Heart right ventricle (tissue), 16 donors: ENCODE data around the gene GPR179. TPM values are rescaled to one million over a fixed set of nuclear protein-coding genes. Genes with fewer than 3 reads are reported as not detected.

Experiments used
- ATAC-seq, 8 donors: fragments of 200-7000 bp; cut with Tn5 transposase; one replicate each; pipeline ENCODE4 v1.9.1; 2020; ENCODE audit warnings: mild to moderate bottlenecking in 8 of 8, moderate library complexity in 8 of 8, moderate number of reproducible peaks in 1 of 8
- DNase-seq, 2 donors: peaks; one replicate each; pipeline ENCODE4 v3.0.0-alpha.2; 2020
- H3K27ac ChIP-seq, 10 donors: fragments of 200-600 bp; sonication (generic) in 2 of 10; one replicate each; pipeline versions ENCODE4 v1.5.0 to v1.8.0; 2020 to 2022; ENCODE audit warnings: mild to moderate bottlenecking in 3 of 10
- H3K27me3 ChIP-seq, 7 donors: fragments of 200-600 bp; one replicate each; pipeline ENCODE4 v1.8.0; 2021 to 2022; ENCODE audit warnings: mild to moderate bottlenecking in 2 of 7
- H3K36me3 ChIP-seq, 9 donors: fragments of 200-600 bp; sonication (generic) in 1 of 9; one replicate each; pipeline versions ENCODE4 v1.5.0 to v1.8.0; 2020 to 2022; ENCODE audit warnings: mild to moderate bottlenecking in 2 of 9
- H3K4me1 ChIP-seq, 9 donors: fragments of 200-600 bp; sonication (generic) in 1 of 9; one replicate each; pipeline versions ENCODE4 v1.5.0 to v1.8.0; 2020 to 2022; ENCODE audit warnings: mild to moderate bottlenecking in 4 of 9
- H3K4me3 ChIP-seq, 10 donors: fragments of 200-600 bp; sonication (generic) in 2 of 10; one replicate each; pipeline versions ENCODE4 v1.5.0 to v1.8.0; 2020 to 2022; ENCODE audit warnings: mild to moderate bottlenecking in 7 of 10, moderate library complexity in 2 of 10
- H3K9me3 ChIP-seq, 11 donors: fragments of 200-600 bp in 10 of 11; sonication (generic) in 2 of 11; one replicate each; pipeline versions ENCODE4 v1.5.0 to v1.8.0; 2013 to 2022; ENCODE audit warnings: mild to moderate bottlenecking in 2 of 11, control low read depth in 1 of 11, moderate library complexity in 1 of 11
- CTCF ChIP-seq, 9 donors: fragments of 200-600 bp; sonication (generic) in 2 of 9; IDR thresholded peaks; one replicate each; pipeline versions ENCODE4 v1.5.0 to v1.8.0; 2021 to 2022; ENCODE audit warnings: antibody characterized with exemption in 9 of 9, mild to moderate bottlenecking in 5 of 9, moderate library complexity in 1 of 9
- WGBS, 2 donors: extraction: QIAGEN DNeasy Blood & Tissue Kit; methylation state at CpG; one replicate each; pipeline ENCODE4 v1.1.7; 2013; ENCODE audit warnings: inconsistent platforms in 1 of 2; 5-methylcytosine and 5-hydroxymethylcytosine counted together
- intact Hi-C, 10 donors: fragments of 100-400 bp; cut with DNase I; formaldehyde crosslinking; loops; one replicate each; pipeline versions ENCODE4 v1.11.1 to v1.14.2; 2022
- polyA plus RNA-seq, 2 donors: library from polyadenylated mRNA; stranded (reverse); fragments of 200-250 nt; gene quantifications; one replicate each; pipeline ENCODE4 v1.2.3, GENCODE V29; 2013
- total RNA-seq, 10 donors: library from RNA; stranded (reverse); fragmentation: NEBNext Ultra II Directional in 3 of 10; extraction: Animal tissue kit (Norgen Biotek cat#: 25700) in 3 of 10; gene quantifications; one replicate each; pipeline versions ENCODE4 v1.2.1 to v1.2.4, GENCODE V29; 2021 to 2023
- donor health status: Arrhythmogenic right ventricular cardiomyopathy.
- donor health status: ischemic (EF 13 %, LVEDD 7.1; RV severe dilation, severe dysfunction).
- donor health status: healthy with polysubstance abuse.
- donor health status: DM: no; HTN: yes; CAD: no.
- donor health status: DM: no; HTN: no; CAD: no.
- donor health status: ischemic (EF 25% LVEDD 6.9; RV normal size, moderate dysfunction).
- donor health status: ischemic (EF 25% LVEDD 5.7; RV mildly dilated, moderate dysfunction).
- donor health status: healthy.
- donor health status: DM: yes; HTN: yes; CAD: no.
- donor health status: Ischemic cardiomyopathy.
- donor health status: ischemic (EF 35%, LVEDD 5.7; RV mildly dilated, moderate dysfunction).
- donor health status: nonischemic (EF 11% LVEDD 7.7; RV severe dilation, severe dysfunction).
- donor health status: DM: yes; HTN: yes; CAD: no.
- donor health status: PGD.
- donor health status: ischemic (EF 29% LVEDD 5.4; RV normal size, mild dysfunction).
- donor health status: nonischemic (EF 23%, LVEDD 6.1; RV moderate dilation, normal function).

The GPR179 gene
- total and polyA plus RNA-seq, 12 donors: under 0.01 to 0.22 (median 0.06) TPM; not detected in 2

GRCh38 chr17:38353086-38353604 lies 9.4 kb upstream of the GPR179 start:
- H3K4me1 ChIP-seq: peaks cover 8 to 64% (median 51%) of the 10 kb centered on the region in 9 donors
- 11 to 15% methylated on average over 8 of the region's 8 CpGs for WGBS, 2 donors
- no peak for TF ChIP-seq CTCF (IDR thresholded peaks at IDR 0.05)
- DNase-seq (no peak), ATAC-seq (peak in 2 of 8 donors; percentile 18 to 23)
- H3K4me3 ChIP-seq: peak overlapping the region; percentile 78 to 96 (median 94)
- no peaks in the 10 kb centered on the region for H3K9me3 ChIP-seq
- intact Hi-C loops: loop anchor here in 3 of 10 donors (2.0 to 10.0 kb wide), 3 partner anchors 62 to 842 kb away; partner anchors contain the start of gene CACNB1 (in 1 of the 3)
- no peaks in the 10 kb centered on the region for H3K36me3 ChIP-seq
- H3K27ac ChIP-seq: peak overlapping the region in 9 of 10 donors; percentile 79 to 93 (median 87)
- H3K27me3 ChIP-seq: no peaks in the 10 kb centered on the region

GRCh38 chr17:38352245-38353085 lies 8.7 kb upstream of the GPR179 start:
- 0 to 1% methylated on average over 70 to 72 of the region's 72 CpGs for WGBS, 2 donors
- intact Hi-C loops: loop anchor here in 3 of 10 donors (2.0 to 10.0 kb wide), 3 partner anchors 62 to 842 kb away; partner anchors contain the start of gene CACNB1 (in 1 of the 3)
- TF ChIP-seq CTCF (IDR thresholded peaks at IDR 0.05): no peak
- peak; percentile 20 to 39 for DNase-seq
- ATAC-seq: peak in 6 of 8 donors; percentile 8 to 42 (median 18)
- no peaks in the 10 kb centered on the region for H3K9me3 ChIP-seq
- peaks cover 8 to 57% (median 44%) of the 10 kb centered on the region in 9 donors for H3K4me1 ChIP-seq
- no peaks in the 10 kb centered on the region for H3K27me3 ChIP-seq
- no peaks in the 10 kb centered on the region for H3K36me3 ChIP-seq
- peak overlapping the region; percentile 27 to 93 (median 87) for H3K27ac ChIP-seq
- H3K4me3 ChIP-seq: peak overlapping the region; percentile 78 to 96 (median 94)

- intact Hi-C loops: loop anchor here in 3 of 10 donors (2.0 to 10.0 kb wide), 3 partner anchors 63 to 843 kb away; partner anchors contain the start of gene CACNB1 (in 1 of the 3)
- peaks cover 5 to 49% (median 37%) of the 10 kb centered on the region in 9 donors for H3K4me1 ChIP-seq
- no peaks in the 10 kb centered on the region for H3K9me3 ChIP-seq
Observed at GRCh38 chr17:38351412-38352222, 7.9 kb upstream of the GPR179 start, which contains the start of gene SOCS7. TSS of gene SOCS7 (plus strand) at chr17:38351844. CDS start at chr17:38352053, 209 bp downstream.

More at GRCh38 chr17:38351412-38352222, 7.9 kb upstream of the GPR179 start, which contains the start of gene SOCS7:
- no peak for TF ChIP-seq CTCF (IDR thresholded peaks at IDR 0.05)
- H3K27me3 ChIP-seq: no peaks in the 10 kb centered on the region
- no peaks in the 10 kb centered on the region for H3K36me3 ChIP-seq
- 4 to 5% methylated on average over 64 to 78 of the region's 84 CpGs for WGBS, 2 donors
- DNase-seq (peak; percentile 95 to 97), ATAC-seq (peak; percentile 96 to 98 (median 97))
- H3K4me3 ChIP-seq: peak within 1 kb of the TSS; percentile 78 to 96 (median 94)
- peak within 1 kb of the TSS; percentile 52 to 93 (median 87) for H3K27ac ChIP-seq
